Measurements from ENCODE around the gene PLEKHG5. TPM values are rescaled to one million over a fixed set of nuclear protein-coding genes. Genes with fewer than 3 reads are reported as not detected.
A peak's percentile ranks its signal among the peaks of the same experiment; 100 is the strongest.
"Not testable (repeated sequence)": the region's sequence is repeated elsewhere in the genome, so short reads cannot be mapped to it uniquely, and the experiment has no call there.

PLEKHG5 gene
- total RNA-seq, 2 experiments from 2014 or later: 5.0 to 6.1 TPM

DNA sequence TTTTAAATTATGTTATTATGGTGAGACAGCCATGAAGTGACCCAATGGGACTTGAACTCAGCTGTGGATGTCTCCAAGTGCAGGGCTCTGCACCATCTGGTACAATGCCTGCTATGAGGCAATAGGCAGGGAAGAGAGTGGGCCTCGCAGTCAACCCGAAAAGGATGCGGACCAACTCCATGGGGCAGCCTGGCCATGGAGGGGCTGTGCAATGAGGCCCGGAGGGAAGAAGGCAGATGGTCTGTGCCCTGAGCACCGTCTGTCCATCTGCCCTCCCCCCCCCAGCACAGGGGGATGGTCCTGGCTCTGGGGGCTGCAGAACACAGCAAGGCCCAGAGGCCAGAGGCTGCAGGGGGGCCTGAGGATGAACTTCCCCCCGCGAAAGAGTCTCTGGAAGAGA, 49.9 kb downstream of the PLEKHG5 start:
- Mint-ChIP-seq H3K27ac (no peak overlapping the region), H3K9me3 (no peaks in the 10 kb centered on the region), H3K4me3 (peak overlapping the region; percentile 11), H3K36me3 (ENCODE audit: low read depth) (no peaks in the 10 kb centered on the region), H3K4me1 (ENCODE audit: low read depth) (peaks cover 20% of the 10 kb centered on the region), H3K27me3 (peaks cover 37% of the 10 kb centered on the region)
- no peak overlapping the region for H3K4me3 ChIP-seq (ENCODE audit: low read length)
- H3K27ac ChIP-seq (ENCODE audit: low read depth in 1 of 2, low read length in 2 of 2): no peak overlapping the region
- H3K4me1 ChIP-seq (ENCODE audit: insufficient read depth, low read length): peaks cover 27% of the 10 kb centered on the region
- POLR2A ChIA-PET: interaction anchor here (1.9 kb wide), 2 partner anchors 19 to 93 kb away, joined by 5 to 12 read pairs; no protein-coding TSS in a partner anchor
- TF ChIP-seq, protein P1, sequence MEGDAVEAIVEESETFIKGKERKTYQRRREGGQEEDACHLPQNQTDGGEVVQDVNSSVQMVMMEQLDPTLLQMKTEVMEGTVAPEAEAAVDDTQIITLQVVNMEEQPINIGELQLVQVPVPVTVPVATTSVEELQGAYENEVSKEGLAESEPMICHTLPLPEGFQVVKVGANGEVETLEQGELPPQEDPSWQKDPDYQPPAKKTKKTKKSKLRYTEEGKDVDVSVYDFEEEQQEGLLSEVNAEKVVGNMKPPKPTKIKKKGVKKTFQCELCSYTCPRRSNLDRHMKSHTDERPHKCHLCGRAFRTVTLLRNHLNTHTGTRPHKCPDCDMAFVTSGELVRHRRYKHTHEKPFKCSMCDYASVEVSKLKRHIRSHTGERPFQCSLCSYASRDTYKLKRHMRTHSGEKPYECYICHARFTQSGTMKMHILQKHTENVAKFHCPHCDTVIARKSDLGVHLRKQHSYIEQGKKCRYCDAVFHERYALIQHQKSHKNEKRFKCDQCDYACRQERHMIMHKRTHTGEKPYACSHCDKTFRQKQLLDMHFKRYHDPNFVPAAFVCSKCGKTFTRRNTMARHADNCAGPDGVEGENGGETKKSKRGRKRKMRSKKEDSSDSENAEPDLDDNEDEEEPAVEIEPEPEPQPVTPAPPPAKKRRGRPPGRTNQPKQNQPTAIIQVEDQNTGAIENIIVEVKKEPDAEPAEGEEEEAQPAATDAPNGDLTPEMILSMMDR (IDR thresholded peaks at IDR 0.05): no peak
- H3K27me3 ChIP-seq (ENCODE audit: control insufficient read depth in 1 of 2, insufficient read depth in 2 of 2, low read length in 2 of 2): peaks cover 19 to 27% of the 10 kb centered on the region in 2 experiments
- CTCF ChIA-PET: interaction anchor here (1.8 to 5.3 kb wide), 3 partner anchors 20 to 50 kb away, joined by 5 to 77 read pairs (median 6); partner anchors contain the start of genes ESPN, HES2 and PLEKHG5
- no peaks in the 10 kb centered on the region for H3K36me3 ChIP-seq (ENCODE audit: insufficient read depth, low read length)
- ATAC-seq (ENCODE audit: poor library complexity) (no peak), DNase-seq (no peak)
- intact Hi-C loops (cut with DNase I, micrococcal nuclease): loop anchor here in 1 of 2 experiments (5.0 kb wide), 1 partner anchor 36 kb away; no protein-coding TSS in a partner anchor
- peaks cover 0 to 9% of the 10 kb centered on the region in 2 experiments for H3K9me3 ChIP-seq (ENCODE audit: control insufficient read depth in 1 of 2, insufficient read depth in 1 of 2, low read length in 2 of 2)

DNA sequence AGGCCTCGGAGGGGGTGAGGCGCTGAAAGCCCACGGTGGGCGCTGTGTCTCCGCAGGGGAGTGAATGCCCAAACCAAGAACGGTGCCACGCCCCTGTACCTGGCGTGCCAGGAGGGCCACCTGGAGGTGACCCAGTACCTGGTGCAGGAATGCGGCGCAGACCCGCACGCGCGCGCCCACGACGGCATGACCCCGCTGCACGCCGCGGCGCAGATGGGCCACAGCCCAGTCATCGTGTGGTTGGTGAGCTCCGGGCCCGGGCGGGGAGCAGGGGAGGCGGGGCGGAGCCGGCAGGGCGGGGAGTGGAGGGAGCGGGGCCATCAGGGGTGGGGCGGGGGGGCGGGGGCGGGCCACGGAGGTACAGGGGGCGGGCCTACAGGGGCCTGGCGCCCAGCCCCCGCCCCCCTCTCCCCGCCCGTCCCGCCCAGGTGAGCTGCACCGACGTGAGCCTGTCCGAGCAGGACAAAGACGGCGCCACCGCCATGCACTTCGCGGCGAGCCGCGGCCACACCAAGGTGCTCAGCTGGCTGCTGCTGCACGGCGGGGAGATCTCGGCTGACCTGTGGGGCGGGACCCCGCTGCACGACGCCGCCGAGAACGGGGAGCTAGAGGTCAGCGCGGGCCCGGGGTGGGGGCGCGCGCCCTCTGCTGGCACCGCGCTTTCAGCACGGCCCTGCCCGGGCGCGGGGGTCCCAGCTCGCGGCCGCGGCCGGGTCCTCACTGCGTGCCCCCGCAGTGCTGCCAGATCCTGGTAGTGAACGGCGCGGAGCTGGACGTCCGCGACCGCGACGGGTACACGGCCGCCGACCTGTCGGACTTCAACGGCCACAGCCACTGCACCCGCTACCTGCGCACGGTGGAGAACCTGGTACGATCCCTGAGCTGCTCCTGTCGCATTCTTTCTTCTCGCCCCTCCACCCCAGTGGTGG, 51.0 kb downstream of the PLEKHG5 start:
- peak; percentile 63 to 89 (median 74) for DNase-seq
- peaks cover 0 to 6% of the 10 kb centered on the region in 2 experiments for H3K9me3 ChIP-seq (ENCODE audit: control insufficient read depth in 1 of 2, insufficient read depth in 1 of 2, low read length in 2 of 2)
- H3K27ac Mint-ChIP-seq: no peak overlapping the region
- peak; percentile 85 for ATAC-seq (ENCODE audit: poor library complexity)
- ChIA-PET CTCF (interaction anchor here (1.2 to 5.3 kb wide), 8 partner anchors 9 to 51 kb away, joined by 3 to 77 read pairs (median 8); partner anchors contain the start of genes ESPN, HES2 and PLEKHG5), POLR2A (interaction anchor here (0.8 to 1.9 kb wide), 4 partner anchors 9 to 92 kb away, joined by 3 to 12 read pairs (median 5); partner anchors contain the start of gene HES2)
- H3K36me3 Mint-ChIP-seq (ENCODE audit: low read depth): no peaks in the 10 kb centered on the region
- no peak overlapping the region for H3K27ac ChIP-seq (ENCODE audit: low read depth in 1 of 2, low read length in 2 of 2)
- peaks cover 22% of the 10 kb centered on the region for H3K4me1 ChIP-seq (ENCODE audit: insufficient read depth, low read length)
- H3K4me3 Mint-ChIP-seq: no peak overlapping the region
- no peaks in the 10 kb centered on the region for H3K9me3 Mint-ChIP-seq
- no peak overlapping the region for H3K4me3 ChIP-seq (ENCODE audit: low read length)
- peaks cover 28% of the 10 kb centered on the region for H3K27me3 Mint-ChIP-seq
- H3K27me3 ChIP-seq (ENCODE audit: control insufficient read depth in 1 of 2, insufficient read depth in 2 of 2, low read length in 2 of 2): peaks cover 13 to 18% of the 10 kb centered on the region in 2 experiments
- intact Hi-C loops (cut with DNase I, micrococcal nuclease): loop anchor here in 1 of 2 experiments (5.0 kb wide), 1 partner anchor 37 kb away; no protein-coding TSS in a partner anchor
- H3K4me1 Mint-ChIP-seq (ENCODE audit: low read depth): peaks cover 16% of the 10 kb centered on the region
- TF ChIP-seq, protein P1 (IDR thresholded peaks at IDR 0.05): peak; percentile 27
- H3K36me3 ChIP-seq (ENCODE audit: insufficient read depth, low read length): no peaks in the 10 kb centered on the region

DNA sequence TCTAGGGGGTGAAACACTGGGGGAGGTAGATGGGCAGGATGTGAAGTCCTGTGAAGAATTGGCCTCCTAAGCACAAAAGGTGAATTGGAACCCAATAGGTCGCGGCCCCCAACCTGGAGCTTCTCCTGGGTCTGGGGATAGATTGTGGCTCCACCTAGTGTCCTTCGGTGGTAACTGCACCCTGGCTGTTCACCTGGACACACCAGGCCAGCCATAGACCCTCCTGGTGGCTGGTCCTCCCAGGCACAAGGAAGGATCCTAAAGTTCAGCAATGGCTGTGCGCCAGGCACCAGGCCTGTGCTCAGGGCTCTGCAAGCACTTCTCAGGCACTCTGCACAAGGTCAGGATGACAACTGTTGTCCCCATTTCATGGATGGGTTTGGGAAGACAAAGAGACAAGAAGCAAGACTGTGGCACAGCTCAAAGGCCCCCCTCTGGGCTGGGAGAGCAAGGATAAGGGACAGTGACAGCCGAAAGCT, 53.4 kb downstream of the PLEKHG5 start:
- DNase-seq (peak; percentile 56 to 85 (median 66)), ATAC-seq (ENCODE audit: poor library complexity) (peak; percentile 65)
- peaks cover 9% of the 10 kb centered on the region for H3K4me1 Mint-ChIP-seq (ENCODE audit: low read depth)
- H3K9me3 ChIP-seq (ENCODE audit: control insufficient read depth in 1 of 2, insufficient read depth in 1 of 2, low read length in 2 of 2): peaks cover 0 to 6% of the 10 kb centered on the region in 2 experiments
- TF ChIP-seq, protein P1 (IDR thresholded peaks at IDR 0.05): peak; percentile 97
- peaks cover 28% of the 10 kb centered on the region for H3K27me3 Mint-ChIP-seq
- H3K27ac Mint-ChIP-seq: no peak overlapping the region
- H3K9me3 Mint-ChIP-seq: no peaks in the 10 kb centered on the region
- intact Hi-C loops (cut with DNase I, micrococcal nuclease): loop anchor here in 1 of 2 experiments (1.0 kb wide), 1 partner anchor 90 kb away; no protein-coding TSS in a partner anchor
- CTCF ChIA-PET: interaction anchor here (0.5 to 5.3 kb wide), 20 partner anchors 12 to 263 kb away, joined by 3 to 77 read pairs (median 4); partner anchors contain the start of genes DNAJC11, ESPN, HES2 and NOL9
- H3K4me3 Mint-ChIP-seq: peak overlapping the region; percentile 65
- H3K36me3 Mint-ChIP-seq (ENCODE audit: low read depth): no peaks in the 10 kb centered on the region
- no peak overlapping the region for H3K4me3 ChIP-seq (ENCODE audit: low read length)
- H3K27ac ChIP-seq (ENCODE audit: low read depth in 1 of 2, low read length in 2 of 2): no peak overlapping the region
- H3K27me3 ChIP-seq (ENCODE audit: control insufficient read depth in 1 of 2, insufficient read depth in 2 of 2, low read length in 2 of 2): peaks cover 10 to 11% of the 10 kb centered on the region in 2 experiments
- POLR2A ChIA-PET: interaction anchor here (0.9 to 1.5 kb wide), 4 partner anchors 12 to 44 kb away, joined by 3 to 6 read pairs (median 4); partner anchors contain the start of gene ACOT7
- H3K4me1 ChIP-seq (ENCODE audit: insufficient read depth, low read length): peaks cover 15% of the 10 kb centered on the region
- no peaks in the 10 kb centered on the region for H3K36me3 ChIP-seq (ENCODE audit: insufficient read depth, low read length)

DNA sequence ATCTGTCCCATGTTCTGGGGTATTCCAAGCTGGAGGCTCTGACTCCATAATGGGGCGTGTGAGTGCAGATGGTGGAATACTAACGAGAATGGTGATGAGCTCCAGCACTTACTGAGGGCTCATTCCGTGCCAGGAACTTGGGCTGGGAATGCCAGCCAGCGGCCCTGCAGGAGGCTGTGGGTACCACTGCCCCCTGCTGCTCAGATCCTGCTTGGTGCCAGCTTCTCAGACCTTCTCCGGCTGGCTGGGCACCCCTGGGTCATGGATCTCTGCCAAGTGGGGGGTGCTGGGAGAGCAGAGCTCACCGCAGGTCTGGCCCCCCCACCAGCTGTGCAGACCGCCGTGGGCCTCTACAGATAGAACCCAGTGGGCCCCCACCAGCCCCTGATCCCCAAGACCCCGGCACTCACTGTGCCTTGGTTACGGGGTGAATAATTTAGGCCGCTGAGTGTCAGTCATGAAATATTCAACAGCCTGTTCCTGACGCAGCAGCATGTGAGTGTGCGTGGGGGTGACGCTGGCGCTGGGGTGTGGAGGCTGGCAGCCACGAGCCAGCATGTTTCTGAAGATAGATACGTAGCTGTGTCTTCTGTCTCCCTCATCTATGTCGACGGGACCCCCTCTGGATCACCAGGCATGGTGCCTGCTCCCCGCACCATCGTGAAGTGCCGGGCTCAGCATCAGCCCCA, 54.3 kb downstream of the PLEKHG5 start:
- H3K9me3 Mint-ChIP-seq; H3K27ac Mint-ChIP-seq; H3K27ac ChIP-seq (ENCODE audit: low read depth in 1 of 2, low read length in 2 of 2); H3K4me1 Mint-ChIP-seq (ENCODE audit: low read depth); ATAC-seq (ENCODE audit: poor library complexity); H3K36me3 Mint-ChIP-seq (ENCODE audit: low read depth); H3K9me3 ChIP-seq (ENCODE audit: control insufficient read depth in 1 of 2, insufficient read depth in 1 of 2, low read length in 2 of 2); H3K36me3 ChIP-seq (ENCODE audit: insufficient read depth, low read length); H3K4me3 Mint-ChIP-seq; H3K4me3 ChIP-seq (ENCODE audit: low read length): not testable (repeated sequence)
- Histone ChIP-seq H3K4me1 (ENCODE audit: insufficient read depth, low read length) (peaks cover 15% of the 10 kb centered on the region), H3K27me3 (ENCODE audit: control insufficient read depth in 1 of 2, insufficient read depth in 2 of 2, low read length in 2 of 2) (peaks cover 10 to 11% of the 10 kb centered on the region in 2 experiments)
- intact Hi-C loops (cut with DNase I, micrococcal nuclease): loop anchor here in 1 of 2 experiments (2.0 kb wide), 1 partner anchor 190 kb away; no protein-coding TSS in a partner anchor
- peak in 1 of 14 experiments; percentile 32 for DNase-seq
- peaks cover 28% of the 10 kb centered on the region for H3K27me3 Mint-ChIP-seq
- ChIA-PET POLR2A (interaction anchor here (1.1 to 1.5 kb wide), 3 partner anchors 13 to 43 kb away, joined by 4 to 6 read pairs (median 5); partner anchors contain the start of gene ACOT7), CTCF (interaction anchor here (0.6 to 5.3 kb wide), 17 partner anchors 11 to 264 kb away, joined by 3 to 77 read pairs (median 6); partner anchors contain the start of genes DNAJC11, ESPN, HES2 and NOL9)

All from CD4-positive, alpha-beta T cell (primary cell).